Measurements from ENCODE around the gene SEPTIN8. TPM values are rescaled to one million over a fixed set of nuclear protein-coding genes. Genes with fewer than 3 reads are reported as not detected.

SEPTIN8 gene
- total and polyA plus RNA-seq, 2 of the 13 experiments (the other 11 are each of a cell fraction or from before 2014, with no cell fraction given), result 41.4 to 49.9 TPM

DNA sequence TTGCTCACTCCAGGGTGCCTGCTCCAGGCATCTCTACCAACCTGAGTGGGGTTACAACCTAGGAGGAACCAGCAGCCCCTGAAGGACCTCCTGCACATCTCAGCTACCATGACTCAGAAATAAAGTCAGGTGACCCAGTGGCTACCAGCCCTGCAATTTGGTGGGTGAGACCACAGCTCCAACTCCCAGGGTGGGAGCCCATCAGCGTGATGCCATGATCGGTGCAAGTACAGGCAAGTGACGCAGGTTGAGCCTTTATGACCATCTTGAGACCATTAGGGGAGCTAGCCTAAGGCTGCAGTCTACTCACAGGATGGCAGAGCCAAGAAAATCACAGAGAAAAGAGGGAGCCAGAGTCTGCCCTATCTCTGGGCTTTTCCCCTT is 8.6 kb downstream of the SEPTIN8 start:
- Histone ChIP-seq H2AFZ (ENCODE audit: low read length) (no peak overlapping the region), H3K79me2 (ENCODE audit: insufficient read depth, low read length) (peaks cover 40% of the 10 kb centered on the region), H3K27me3 (ENCODE audit: control insufficient read depth in 1 of 2, insufficient read depth in 2 of 2, low read length in 2 of 2) (no peaks in the 10 kb centered on the region), H3K27ac (ENCODE audit: extremely low read length, insufficient read depth, low read length) (no peak overlapping the region), H4K20me1 (ENCODE audit: insufficient read depth, low read length) (no peaks in the 10 kb centered on the region), H3K4me1 (ENCODE audit: insufficient read depth, low read length) (peaks cover 31% of the 10 kb centered on the region), H3K36me3 (replicated peaks in 1 of 2; ENCODE audit: control insufficient read depth in 1 of 2, insufficient read depth in 2 of 2, low read length in 2 of 2) (peaks cover 8 to 21% of the 10 kb centered on the region in 2 experiments; a peak in 4 of 5 replicates), H3K4me2 (ENCODE audit: low read depth, low read length) (no peak overlapping the region), H3K9ac (ENCODE audit: insufficient read depth, low read depth, low read length) (no peak overlapping the region), H3K9me3 (ENCODE audit: low read length) (no peaks in the 10 kb centered on the region), H3K4me3 (replicated peaks in 1 of 3; ENCODE audit: insufficient read depth in 1 of 3, low read depth in 2 of 3, low read length in 3 of 3) (no peak overlapping the region)
- POLR2A ChIA-PET, result no interaction called here
- CTCF ChIA-PET (ENCODE audit: low intra/inter-chr PET ratio, low total read pairs), result no interaction called here
- WGBS (ENCODE audit: low lambda C conversion rate), result no CpG with 5 or more reads among the region's 3 CpGs
- no TSS peak for BruUV-seq (replicated peaks)
- DNase-seq (ENCODE audit: low spot score), result no peak
- TF ChIP-seq ZNF607 (CRISPR knock-in tag; IDR thresholded peaks at IDR 0.05; ENCODE audit: borderline replicate concordance) (no peak), NR0B2 (CRISPR knock-in tag; IDR thresholded peaks at IDR 0.05) (no peak), MLLT10 (CRISPR knock-in tag; IDR thresholded peaks at IDR 0.05) (no peak), ZNF138 (CRISPR knock-in tag; IDR thresholded peaks at IDR 0.05; ENCODE audit: low read depth) (no peak), KAT7 (CRISPR knock-in tag; IDR thresholded peaks at IDR 0.05; ENCODE audit: borderline replicate concordance) (no peak), ZBTB14 (CRISPR knock-in tag; IDR thresholded peaks at IDR 0.05) (no peak), FOXA1 (IDR thresholded peaks at IDR 0.05) (no peak), FOXA1 (CRISPR knock-in tag; IDR thresholded peaks at IDR 0.05) (no peak), FOXP4 (CRISPR knock-in tag; IDR thresholded peaks at IDR 0.05) (no peak), MAZ (IDR thresholded peaks at IDR 0.05; ENCODE audit: borderline replicate concordance, low read depth, low read length) (no peak), MAZ (CRISPR knock-in tag; IDR thresholded peaks at IDR 0.05; ENCODE audit: low read depth) (no peak), IKZF4 (CRISPR knock-in tag; IDR thresholded peaks at IDR 0.05; ENCODE audit: borderline replicate concordance, low read depth, not compliant biosample characterization) (no peak), MIXL1 (CRISPR knock-in tag; IDR thresholded peaks at IDR 0.05) (no peak), ZNF136 (CRISPR knock-in tag; IDR thresholded peaks at IDR 0.05; ENCODE audit: low read depth) (no peak), ZNF615 (CRISPR knock-in tag; IDR thresholded peaks at IDR 0.05; ENCODE audit: borderline replicate concordance) (no peak), SMAD9 (CRISPR knock-in tag; IDR thresholded peaks at IDR 0.05) (no peak), ZNF326 (CRISPR knock-in tag; IDR thresholded peaks at IDR 0.05; ENCODE audit: borderline replicate concordance) (no peak)
- TF ChIP-seq, protein P1, sequence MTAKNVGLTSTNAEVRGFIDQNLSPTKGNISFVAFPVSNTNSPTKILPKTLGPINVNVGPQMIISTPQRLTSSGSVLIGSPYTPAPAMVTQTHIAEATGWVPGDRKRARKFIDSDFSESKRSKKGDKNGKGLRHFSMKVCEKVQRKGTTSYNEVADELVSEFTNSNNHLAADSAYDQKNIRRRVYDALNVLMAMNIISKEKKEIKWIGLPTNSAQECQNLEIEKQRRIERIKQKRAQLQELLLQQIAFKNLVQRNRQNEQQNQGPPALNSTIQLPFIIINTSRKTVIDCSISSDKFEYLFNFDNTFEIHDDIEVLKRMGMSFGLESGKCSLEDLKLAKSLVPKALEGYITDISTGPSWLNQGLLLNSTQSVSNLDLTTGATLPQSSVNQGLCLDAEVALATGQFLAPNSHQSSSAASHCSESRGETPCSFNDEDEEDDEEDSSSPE (CRISPR knock-in tag; IDR thresholded peaks at IDR 0.05), result no peak
- TF ChIP-seq, protein P2, sequence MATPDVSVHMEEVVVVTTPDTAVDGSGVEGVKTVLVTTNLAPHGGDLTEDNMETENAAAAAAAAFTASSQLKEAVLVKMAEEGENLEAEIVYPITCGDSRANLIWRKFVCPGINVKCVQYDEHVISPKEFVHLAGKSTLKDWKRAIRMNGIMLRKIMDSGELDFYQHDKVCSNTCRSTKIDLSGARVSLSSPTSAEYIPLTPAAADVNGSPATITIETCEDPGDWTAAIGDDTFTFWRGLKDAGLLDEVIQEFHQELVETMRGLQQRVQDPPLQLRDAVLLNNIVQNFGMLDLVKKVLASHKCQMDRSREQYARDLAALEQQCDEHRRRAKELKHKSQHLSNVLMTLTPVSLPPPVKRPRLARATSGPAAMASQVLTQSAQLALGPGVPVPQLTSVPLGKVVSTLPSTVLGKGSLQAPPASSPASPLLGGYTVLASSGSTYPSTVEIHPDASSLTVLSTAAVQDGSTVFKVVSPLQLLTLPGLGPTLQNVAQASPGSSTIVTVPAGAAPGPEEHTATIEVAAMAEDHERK (CRISPR knock-in tag; IDR thresholded peaks at IDR 0.05; ENCODE audit: low read depth), result no peak
- no peak for ATAC-seq
- in situ Hi-C loops (cut with HindIII; ENCODE audit: extremely low pct_ligation_motif_present, low pct_unique_long_range_greater_than_20kb), result no loop called here
- no peak for FAIRE-seq
- intact Hi-C loops (cut with micrococcal nuclease; ENCODE audit: unreplicated experiment), result no loop called here

Measured in HepG2 (cell line).